ENCODE data around the gene LRFN4. TPM values are rescaled to one million over a fixed set of nuclear protein-coding genes. Genes with fewer than 3 reads are reported as not detected.

The LRFN4 gene
- total and polyA plus RNA-seq, 2 of the 13 experiments (the other 11 are each of a cell fraction or from before 2014, with no cell fraction given) = 1.3 to 6.8 TPM

DNA sequence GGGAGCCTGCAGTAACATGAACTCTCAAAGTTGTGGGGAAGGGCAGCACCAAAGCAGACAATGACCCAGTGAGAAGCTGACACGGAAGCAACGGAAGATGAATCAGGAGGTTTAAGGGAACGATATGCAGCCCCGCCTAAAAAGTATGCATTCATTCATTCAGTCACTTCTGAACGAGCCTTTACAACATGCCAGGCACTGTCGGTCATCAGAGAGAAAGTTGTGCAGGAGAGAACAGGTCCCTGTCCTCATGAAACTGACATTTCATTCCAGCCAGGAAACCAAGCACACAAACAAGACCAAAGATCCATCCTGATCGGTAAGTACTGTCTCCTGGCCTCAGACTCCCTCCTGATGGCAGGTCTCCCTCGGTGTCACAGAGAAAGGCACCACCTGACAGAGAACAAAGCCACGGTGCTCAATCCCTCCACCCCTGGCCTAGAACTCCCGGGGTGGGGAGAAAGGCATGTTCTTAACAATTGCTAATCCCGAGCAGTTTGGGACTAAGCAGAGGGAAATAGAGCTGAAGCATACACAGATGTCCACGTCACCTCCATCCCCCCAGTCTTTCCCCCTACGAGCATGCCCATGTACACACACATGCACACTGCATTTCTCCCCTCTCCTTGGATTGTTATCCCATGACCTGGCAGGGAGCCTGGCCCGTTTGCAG lies 49.3 kb downstream of the LRFN4 start (continued):
- TF ChIP-seq IKZF4 (CRISPR knock-in tag; IDR thresholded peaks at IDR 0.05; ENCODE audit: borderline replicate concordance, low read depth, not compliant biosample characterization) (no peak), NR0B2 (CRISPR knock-in tag; IDR thresholded peaks at IDR 0.05) (no peak), REXO4 (CRISPR knock-in tag; IDR thresholded peaks at IDR 0.05; ENCODE audit: borderline replicate concordance) (no peak), ZFP82 (CRISPR knock-in tag; IDR thresholded peaks at IDR 0.05; ENCODE audit: borderline replicate concordance) (no peak), HDAC6 (IDR thresholded peaks at IDR 0.05; ENCODE audit: low read depth, low read length) (no peak), FOXA1 (IDR thresholded peaks at IDR 0.05) (no peak), FOXA1 (CRISPR knock-in tag; IDR thresholded peaks at IDR 0.05) (no peak), CCDC6 (CRISPR knock-in tag; IDR thresholded peaks at IDR 0.05) (no peak), TSC22D2 (CRISPR knock-in tag; IDR thresholded peaks at IDR 0.05; ENCODE audit: borderline replicate concordance) (no peak), UBTF (CRISPR knock-in tag; IDR thresholded peaks at IDR 0.05) (0 out of 2 replicates have a peak, but pooled peaks have one; percentile 17), RXRA (CRISPR knock-in tag; IDR thresholded peaks at IDR 0.05) (no peak), ZNF326 (CRISPR knock-in tag; IDR thresholded peaks at IDR 0.05; ENCODE audit: borderline replicate concordance) (no peak), ZNF263 (CRISPR knock-in tag; IDR thresholded peaks at IDR 0.05) (no peak), MAZ (IDR thresholded peaks at IDR 0.05; ENCODE audit: borderline replicate concordance, low read depth, low read length) (no peak), MAZ (CRISPR knock-in tag; IDR thresholded peaks at IDR 0.05; ENCODE audit: low read depth) (no peak), CERS6 (CRISPR knock-in tag; IDR thresholded peaks at IDR 0.05) (no peak), ZNF431 (CRISPR knock-in tag; IDR thresholded peaks at IDR 0.05; ENCODE audit: borderline replicate concordance, low read depth) (no peak), SPEN (CRISPR knock-in tag; IDR thresholded peaks at IDR 0.05; ENCODE audit: low read depth) (no peak)
- TF ChIP-seq, protein P1, sequence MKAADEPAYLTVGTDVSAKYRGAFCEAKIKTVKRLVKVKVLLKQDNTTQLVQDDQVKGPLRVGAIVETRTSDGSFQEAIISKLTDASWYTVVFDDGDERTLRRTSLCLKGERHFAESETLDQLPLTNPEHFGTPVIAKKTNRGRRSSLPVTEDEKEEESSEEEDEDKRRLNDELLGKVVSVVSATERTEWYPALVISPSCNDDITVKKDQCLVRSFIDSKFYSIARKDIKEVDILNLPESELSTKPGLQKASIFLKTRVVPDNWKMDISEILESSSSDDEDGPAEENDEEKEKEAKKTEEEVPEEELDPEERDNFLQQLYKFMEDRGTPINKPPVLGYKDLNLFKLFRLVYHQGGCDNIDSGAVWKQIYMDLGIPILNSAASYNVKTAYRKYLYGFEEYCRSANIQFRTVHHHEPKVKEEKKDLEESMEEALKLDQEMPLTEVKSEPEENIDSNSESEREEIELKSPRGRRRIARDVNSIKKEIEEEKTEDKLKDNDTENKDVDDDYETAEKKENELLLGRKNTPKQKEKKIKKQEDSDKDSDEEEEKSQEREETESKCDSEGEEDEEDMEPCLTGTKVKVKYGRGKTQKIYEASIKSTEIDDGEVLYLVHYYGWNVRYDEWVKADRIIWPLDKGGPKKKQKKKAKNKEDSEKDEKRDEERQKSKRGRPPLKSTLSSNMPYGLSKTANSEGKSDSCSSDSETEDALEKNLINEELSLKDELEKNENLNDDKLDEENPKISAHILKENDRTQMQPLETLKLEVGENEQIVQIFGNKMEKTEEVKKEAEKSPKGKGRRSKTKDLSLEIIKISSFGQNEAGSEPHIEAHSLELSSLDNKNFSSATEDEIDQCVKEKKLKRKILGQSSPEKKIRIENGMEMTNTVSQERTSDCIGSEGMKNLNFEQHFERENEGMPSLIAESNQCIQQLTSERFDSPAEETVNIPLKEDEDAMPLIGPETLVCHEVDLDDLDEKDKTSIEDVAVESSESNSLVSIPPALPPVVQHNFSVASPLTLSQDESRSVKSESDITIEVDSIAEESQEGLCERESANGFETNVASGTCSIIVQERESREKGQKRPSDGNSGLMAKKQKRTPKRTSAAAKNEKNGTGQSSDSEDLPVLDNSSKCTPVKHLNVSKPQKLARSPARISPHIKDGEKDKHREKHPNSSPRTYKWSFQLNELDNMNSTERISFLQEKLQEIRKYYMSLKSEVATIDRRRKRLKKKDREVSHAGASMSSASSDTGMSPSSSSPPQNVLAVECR (CRISPR knock-in tag; IDR thresholded peaks at IDR 0.05; ENCODE audit: borderline replicate concordance) = peak; percentile 68; the same call in 1 of the 2 replicates
- TF ChIP-seq, protein P2, sequence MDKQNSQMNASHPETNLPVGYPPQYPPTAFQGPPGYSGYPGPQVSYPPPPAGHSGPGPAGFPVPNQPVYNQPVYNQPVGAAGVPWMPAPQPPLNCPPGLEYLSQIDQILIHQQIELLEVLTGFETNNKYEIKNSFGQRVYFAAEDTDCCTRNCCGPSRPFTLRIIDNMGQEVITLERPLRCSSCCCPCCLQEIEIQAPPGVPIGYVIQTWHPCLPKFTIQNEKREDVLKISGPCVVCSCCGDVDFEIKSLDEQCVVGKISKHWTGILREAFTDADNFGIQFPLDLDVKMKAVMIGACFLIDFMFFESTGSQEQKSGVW (CRISPR knock-in tag; IDR thresholded peaks at IDR 0.05; ENCODE audit: borderline replicate concordance) = no peak
